ENCODE measurements around the gene SPATA31A6.
"Not testable (repeated sequence)": the region's sequence is repeated elsewhere in the genome, so short reads cannot be mapped to it uniquely, and the experiment has no call there.

Gene SPATA31A6

GRCh38 chr9:42237381-42237780 lies 53.9 kb downstream of the SPATA31A6 start:
- H3K27ac ChIP-seq (ENCODE audit: low read depth, low read length, poor library complexity, severe bottlenecking); H3K4me2 ChIP-seq (ENCODE audit: low read length); H3K79me2 ChIP-seq (ENCODE audit: insufficient read depth, low read length); H4K20me1 ChIP-seq (ENCODE audit: insufficient read depth, low read length); H3K9ac ChIP-seq (ENCODE audit: low read length); H3K9me2 ChIP-seq (ENCODE audit: low read depth, low read length); H3K4me3 ChIP-seq (ENCODE audit: low read depth, low read length, poor library complexity, severe bottlenecking); H2AFZ ChIP-seq (ENCODE audit: low read length); H3F3A ChIP-seq (ENCODE audit: insufficient read depth, low read length); H3K36me3 ChIP-seq (ENCODE audit: insufficient read depth, low read length); H3K9me3 ChIP-seq (ENCODE audit: low read length); H3K27me3 ChIP-seq (ENCODE audit: insufficient read depth, low read length); H3K4me1 ChIP-seq (ENCODE audit: insufficient read depth, low read length, severe bottlenecking): not testable (repeated sequence)

- H3K27me3 ChIP-seq (ENCODE audit: insufficient read depth, low read length); H2AFZ ChIP-seq (ENCODE audit: low read length); H3K27ac ChIP-seq (ENCODE audit: low read depth, low read length, poor library complexity, severe bottlenecking); H3K9ac ChIP-seq (ENCODE audit: low read length); H3K4me2 ChIP-seq (ENCODE audit: low read length); H3F3A ChIP-seq (ENCODE audit: insufficient read depth, low read length); H3K4me1 ChIP-seq (ENCODE audit: insufficient read depth, low read length, severe bottlenecking); H3K79me2 ChIP-seq (ENCODE audit: insufficient read depth, low read length); H3K4me3 ChIP-seq (ENCODE audit: low read depth, low read length, poor library complexity, severe bottlenecking); H4K20me1 ChIP-seq (ENCODE audit: insufficient read depth, low read length); H3K36me3 ChIP-seq (ENCODE audit: insufficient read depth, low read length); H3K9me3 ChIP-seq (ENCODE audit: low read length); H3K9me2 ChIP-seq (ENCODE audit: low read depth, low read length): not testable (repeated sequence)
These were observed 55.4 kb downstream of the SPATA31A6 start for GRCh38 chr9:42238862-42239261.

All from OCI-LY1 (cell line).